Measurements from ENCODE around the gene LTBP4.

Gene LTBP4

GRCh38 chr19:40592170-40592569, 9.0 kb upstream of the LTBP4 start:
- DNase-seq (ENCODE audit: low read depth), result no peak
- TF ChIP-seq CTCF (IDR thresholded peaks at IDR 0.05; ENCODE audit: low read depth, low read length, missing control alignments), result no peak
- no peak overlapping the region for H3K4me3 ChIP-seq (ENCODE audit: low read depth, low read length)

GRCh38 chr19:40594255-40594654, 6.9 kb upstream of the LTBP4 start:
- no peak overlapping the region for H3K4me3 ChIP-seq (ENCODE audit: low read depth, low read length)
- DNase-seq (ENCODE audit: low read depth), result no peak
- no peak for TF ChIP-seq CTCF (IDR thresholded peaks at IDR 0.05; ENCODE audit: low read depth, low read length, missing control alignments)

DNA sequence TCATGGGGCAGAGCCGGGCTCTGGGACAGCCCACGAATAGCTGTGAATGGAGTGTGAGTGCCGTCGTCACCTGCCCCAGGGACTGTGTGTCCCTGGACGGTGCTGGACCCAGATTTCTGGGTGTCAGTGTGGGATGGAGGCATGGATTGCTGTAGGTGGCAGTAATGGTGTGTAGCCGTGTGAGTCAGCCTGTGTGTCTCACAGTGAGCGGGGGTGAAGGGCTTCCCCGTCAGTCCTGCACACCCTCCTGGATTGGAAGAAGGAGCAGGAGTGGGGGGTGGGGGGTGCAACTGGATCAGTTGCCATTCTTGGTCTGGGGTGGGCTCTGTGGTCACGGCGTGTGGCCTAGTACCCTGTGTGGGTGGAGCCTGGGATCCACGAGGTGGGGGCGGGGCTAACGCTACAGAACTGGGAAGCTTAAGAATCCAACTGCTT, 6.5 kb upstream of the LTBP4 start:
- H3K4me3 ChIP-seq (ENCODE audit: low read depth, low read length), result no peak overlapping the region
- DNase-seq (ENCODE audit: low read depth), result no peak
- TF ChIP-seq CTCF (IDR thresholded peaks at IDR 0.05; ENCODE audit: low read depth, low read length, missing control alignments), result no peak

GRCh38 chr19:40596608-40597328, 4.4 kb upstream of the LTBP4 start:
- no peak for DNase-seq (ENCODE audit: low read depth)
- no peak for TF ChIP-seq CTCF (IDR thresholded peaks at IDR 0.05; ENCODE audit: low read depth, low read length, missing control alignments)
- no peak overlapping the region for H3K4me3 ChIP-seq (ENCODE audit: low read depth, low read length)

GRCh38 chr19:40597329-40597838, 3.8 kb upstream of the LTBP4 start:
- TF ChIP-seq CTCF (IDR thresholded peaks at IDR 0.05; ENCODE audit: low read depth, low read length, missing control alignments), result no peak
- DNase-seq (ENCODE audit: low read depth), result no peak
- no peak overlapping the region for H3K4me3 ChIP-seq (ENCODE audit: low read depth, low read length)

- peak; percentile 93 for TF ChIP-seq CTCF (IDR thresholded peaks at IDR 0.05; ENCODE audit: low read depth, low read length, missing control alignments)
- H3K4me3 ChIP-seq (ENCODE audit: low read depth, low read length), result no peak overlapping the region
- no peak for DNase-seq (ENCODE audit: low read depth)
Observed at GRCh38 chr19:40598121-40598917, 2.9 kb upstream of the LTBP4 start.
